GM12872 (cell line): ENCODE data around the gene LHX3.

Experiments
- TF ChIP-seq, protein P1 (sequence below): IDR thresholded peaks from 3 replicates; pipeline ENCODE4 v1.5.1; 2011; ENCODE audit warnings: low read depth, mild to moderate bottlenecking, low read length, moderate library complexity; ENCODE audit not compliant: insufficient read depth

Gene LHX3

DNA sequence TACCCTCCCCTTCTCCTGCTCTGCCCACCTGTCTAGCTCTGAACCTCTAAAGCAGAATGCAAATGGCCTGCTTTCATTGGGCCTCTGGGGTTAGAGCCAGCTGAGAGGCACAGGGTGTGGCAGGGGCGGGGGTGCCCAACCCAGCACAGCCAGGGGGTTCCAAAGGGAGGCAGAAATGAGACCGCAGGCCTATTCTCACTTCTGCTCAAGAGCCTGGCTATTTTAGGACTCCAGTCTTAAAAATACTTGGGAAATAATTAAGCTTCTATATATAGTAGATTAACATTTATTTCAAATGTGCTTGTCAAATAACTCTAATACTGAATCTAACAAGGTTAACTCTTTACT is 35.0 kb upstream of the LHX3 start:
- TF ChIP-seq, protein P1, sequence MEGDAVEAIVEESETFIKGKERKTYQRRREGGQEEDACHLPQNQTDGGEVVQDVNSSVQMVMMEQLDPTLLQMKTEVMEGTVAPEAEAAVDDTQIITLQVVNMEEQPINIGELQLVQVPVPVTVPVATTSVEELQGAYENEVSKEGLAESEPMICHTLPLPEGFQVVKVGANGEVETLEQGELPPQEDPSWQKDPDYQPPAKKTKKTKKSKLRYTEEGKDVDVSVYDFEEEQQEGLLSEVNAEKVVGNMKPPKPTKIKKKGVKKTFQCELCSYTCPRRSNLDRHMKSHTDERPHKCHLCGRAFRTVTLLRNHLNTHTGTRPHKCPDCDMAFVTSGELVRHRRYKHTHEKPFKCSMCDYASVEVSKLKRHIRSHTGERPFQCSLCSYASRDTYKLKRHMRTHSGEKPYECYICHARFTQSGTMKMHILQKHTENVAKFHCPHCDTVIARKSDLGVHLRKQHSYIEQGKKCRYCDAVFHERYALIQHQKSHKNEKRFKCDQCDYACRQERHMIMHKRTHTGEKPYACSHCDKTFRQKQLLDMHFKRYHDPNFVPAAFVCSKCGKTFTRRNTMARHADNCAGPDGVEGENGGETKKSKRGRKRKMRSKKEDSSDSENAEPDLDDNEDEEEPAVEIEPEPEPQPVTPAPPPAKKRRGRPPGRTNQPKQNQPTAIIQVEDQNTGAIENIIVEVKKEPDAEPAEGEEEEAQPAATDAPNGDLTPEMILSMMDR = no peak

DNA sequence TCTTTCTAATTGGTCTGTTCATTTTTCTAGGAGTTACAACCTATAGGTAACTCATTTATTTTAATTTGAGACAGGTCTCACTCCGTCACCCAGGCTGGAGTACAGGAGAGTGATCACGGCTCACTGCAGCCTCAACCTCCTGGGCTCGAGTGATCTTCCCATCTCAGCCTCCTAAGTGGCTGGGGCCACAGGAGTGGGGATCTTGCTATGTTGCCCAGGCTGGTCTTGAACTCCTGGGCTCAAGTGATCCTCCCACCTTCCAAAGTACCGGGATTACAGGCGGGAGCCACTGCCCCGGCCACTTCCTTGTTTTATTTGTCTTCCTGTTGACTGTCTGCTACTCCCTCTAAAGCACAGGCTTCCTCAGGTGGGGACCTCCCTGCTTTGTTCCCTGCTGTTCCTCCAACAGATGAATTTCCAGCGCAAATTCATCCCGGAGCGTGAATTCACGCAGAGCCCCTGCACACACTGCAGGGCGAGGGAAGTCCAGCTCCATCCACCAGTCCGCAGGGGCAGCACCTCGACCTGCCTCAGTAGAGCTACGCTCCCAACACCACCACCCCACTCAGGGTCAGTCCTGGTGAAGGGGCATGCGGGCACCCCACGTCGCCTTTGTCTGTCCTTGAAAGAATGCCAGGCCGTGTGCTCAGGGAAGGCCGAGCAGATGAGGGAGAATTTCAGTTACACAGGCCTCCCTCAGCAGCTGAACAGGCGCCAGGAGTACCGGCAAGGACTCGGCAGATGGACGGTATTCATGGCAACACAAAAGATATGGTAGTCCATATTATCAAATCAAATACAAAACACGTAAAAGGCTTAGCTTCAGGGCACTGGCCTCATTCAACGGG is 34.4 kb upstream of the LHX3 start:
- TF ChIP-seq, protein P1 = no peak

DNA sequence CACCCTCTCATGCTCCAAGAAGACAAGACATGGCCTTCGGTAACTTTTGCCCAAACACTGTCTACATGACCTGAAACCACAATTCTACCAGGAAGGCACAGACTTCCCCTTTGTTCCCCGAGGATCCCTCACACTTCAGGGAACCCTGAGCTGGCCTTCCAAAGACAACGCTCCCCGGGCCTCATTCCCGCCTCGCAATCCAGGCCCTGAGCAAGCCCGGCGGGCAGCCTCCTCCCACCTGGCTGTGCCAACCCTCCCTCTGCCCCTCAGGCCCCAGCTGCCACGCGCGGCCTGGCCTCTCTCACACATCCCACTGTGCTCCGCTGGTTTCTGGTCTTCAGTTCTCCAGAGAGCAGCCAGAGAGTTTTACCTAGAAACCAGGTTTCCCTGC is 33.4 kb upstream of the LHX3 start:
- TF ChIP-seq, protein P1 = no peak

DNA sequence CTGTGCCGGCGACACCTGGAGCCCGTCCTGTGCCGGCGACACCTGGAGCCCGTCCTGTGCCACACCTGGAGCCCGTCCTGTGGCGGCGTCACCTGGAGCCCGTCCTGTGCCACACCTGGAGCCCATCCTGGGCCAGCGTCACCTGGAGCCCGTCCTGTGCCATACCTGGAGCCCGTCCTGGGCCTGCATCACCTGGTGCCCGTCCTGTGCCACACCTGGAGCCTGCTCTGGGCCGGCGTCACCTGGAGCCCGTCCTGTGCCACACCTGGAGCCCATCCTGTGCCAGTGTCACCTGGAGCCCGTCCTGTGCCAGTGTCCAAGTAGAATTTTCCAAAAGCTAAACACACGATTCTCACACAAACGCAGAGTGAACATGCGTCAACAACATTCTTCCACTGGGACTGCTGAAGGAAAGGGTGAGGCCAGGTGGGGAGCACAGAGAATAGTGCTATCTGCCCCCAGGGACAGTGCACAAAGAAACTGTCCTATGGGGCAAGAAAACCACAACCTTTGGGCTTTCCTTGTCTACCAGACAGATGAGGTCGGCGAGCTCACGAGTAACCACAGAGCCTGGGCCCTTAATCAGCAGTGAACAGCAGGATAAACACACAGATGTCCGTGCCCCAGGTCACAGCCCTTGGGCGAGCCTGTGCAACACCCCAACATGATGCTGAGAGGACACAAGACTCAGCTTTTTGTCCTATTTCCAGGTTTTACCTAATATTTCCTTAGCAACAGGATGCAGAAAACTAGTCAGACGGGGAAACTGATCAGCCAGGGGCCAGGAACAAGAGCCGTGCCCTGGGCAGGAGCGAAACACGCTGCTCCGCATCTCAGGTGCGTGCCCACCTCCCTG is 32.8 kb upstream of the LHX3 start:
- TF ChIP-seq, protein P1 = no peak

DNA sequence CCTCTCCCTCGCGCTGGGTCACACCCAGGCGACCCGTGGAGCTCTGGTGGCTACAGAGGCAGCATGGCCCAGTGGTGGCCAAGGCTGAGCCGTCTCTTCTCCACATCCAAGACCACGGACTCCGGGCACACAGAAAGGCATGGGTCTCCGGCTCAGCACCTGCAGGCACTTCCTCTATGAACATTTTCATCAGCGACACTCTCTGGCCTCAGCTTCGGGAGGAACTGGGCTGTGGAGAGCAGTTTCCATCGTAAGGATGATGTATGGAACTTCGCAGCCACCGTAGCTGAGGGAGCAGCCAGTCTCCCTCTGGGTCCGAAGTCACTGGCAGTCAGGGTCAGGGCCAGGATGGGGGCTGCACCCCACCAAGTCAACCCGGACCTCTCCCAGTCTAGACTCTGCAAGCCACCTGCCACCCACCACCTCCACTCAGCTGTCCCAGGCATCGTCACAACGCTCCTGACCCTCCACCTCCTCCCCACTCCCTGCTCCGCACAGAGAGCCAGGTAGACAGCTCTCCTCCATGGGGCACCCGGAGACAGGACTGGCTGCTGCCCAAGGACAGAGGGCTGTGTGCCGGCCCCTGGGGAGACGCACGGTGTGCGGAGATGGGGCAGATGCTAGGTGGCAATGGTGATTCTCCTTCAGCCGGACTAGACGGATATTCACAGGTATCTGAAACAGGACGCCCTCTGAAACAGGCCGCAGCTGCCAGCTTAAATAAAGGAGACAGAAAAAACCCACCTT is 31.0 kb upstream of the LHX3 start:
- TF ChIP-seq, protein P1 = no peak

DNA sequence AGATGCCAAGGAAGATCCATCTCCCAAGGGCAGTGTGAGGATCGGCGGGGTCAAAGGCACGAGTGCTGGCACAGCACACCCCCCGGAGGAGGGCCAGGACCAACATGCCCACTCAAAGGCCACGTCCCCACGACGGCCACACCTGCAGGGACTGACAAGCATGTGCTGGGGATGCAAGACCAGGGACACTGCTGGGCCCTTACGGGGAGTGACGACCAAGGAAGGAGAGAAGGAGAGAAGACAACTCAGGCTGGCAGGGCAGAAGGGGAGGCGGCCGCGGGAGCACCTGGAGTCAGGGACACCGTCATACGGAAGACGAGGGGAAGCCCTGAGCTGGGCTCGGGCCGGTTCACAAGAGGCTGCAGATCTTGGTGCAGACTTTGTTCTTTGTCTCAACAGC is 30.2 kb upstream of the LHX3 start:
- TF ChIP-seq, protein P1 = no peak

DNA sequence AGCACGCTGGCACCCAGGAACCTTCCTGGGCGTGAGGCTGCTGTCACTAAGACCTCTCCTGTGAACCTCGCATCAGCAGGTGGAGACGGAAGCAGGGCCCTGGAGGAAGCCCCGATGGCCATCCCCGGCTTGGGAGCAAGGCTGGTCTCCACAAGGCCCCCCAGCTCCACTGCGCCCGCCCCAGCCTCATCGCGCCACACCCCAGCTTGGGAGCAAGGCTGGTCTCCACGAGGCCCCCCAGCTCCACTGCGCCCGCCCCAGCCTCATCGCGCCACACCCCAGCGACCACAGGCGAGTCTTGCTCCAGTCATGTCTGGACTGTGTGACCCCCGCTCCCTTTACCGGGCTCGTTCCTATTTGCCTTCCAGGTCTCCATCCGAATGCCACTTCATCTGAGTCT is 29.7 kb upstream of the LHX3 start:
- TF ChIP-seq, protein P1 = no peak
